Regular cardiac myocyte (primary cell): ENCODE results near the gene CREG2. TPM values are rescaled to one million over a fixed set of nuclear protein-coding genes. Genes with fewer than 3 reads are reported as not detected.

Source experiments
- total RNA-seq: library from RNA; depleted of rRNA; stranded (reverse); fragments of >200 nt; gene quantifications from 2 replicates; pipeline ENCODE4 v1.2.3, GENCODE V29; 2014

CREG2 gene, protein sequence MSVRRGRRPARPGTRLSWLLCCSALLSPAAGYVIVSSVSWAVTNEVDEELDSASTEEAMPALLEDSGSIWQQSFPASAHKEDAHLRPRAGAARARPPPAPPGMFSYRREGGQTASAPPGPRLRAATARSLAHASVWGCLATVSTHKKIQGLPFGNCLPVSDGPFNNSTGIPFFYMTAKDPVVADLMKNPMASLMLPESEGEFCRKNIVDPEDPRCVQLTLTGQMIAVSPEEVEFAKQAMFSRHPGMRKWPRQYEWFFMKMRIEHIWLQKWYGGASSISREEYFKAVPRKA
- 0.38 and 1.1 TPM in 2 replicates for total RNA-seq

GRCh38 chr2:101387151-101387834, at the start of gene CREG2:
TSS of gene CREG2 (minus strand) at chr2:101387503. CDS start at chr2:101387457, 46 bp downstream.

DNA sequence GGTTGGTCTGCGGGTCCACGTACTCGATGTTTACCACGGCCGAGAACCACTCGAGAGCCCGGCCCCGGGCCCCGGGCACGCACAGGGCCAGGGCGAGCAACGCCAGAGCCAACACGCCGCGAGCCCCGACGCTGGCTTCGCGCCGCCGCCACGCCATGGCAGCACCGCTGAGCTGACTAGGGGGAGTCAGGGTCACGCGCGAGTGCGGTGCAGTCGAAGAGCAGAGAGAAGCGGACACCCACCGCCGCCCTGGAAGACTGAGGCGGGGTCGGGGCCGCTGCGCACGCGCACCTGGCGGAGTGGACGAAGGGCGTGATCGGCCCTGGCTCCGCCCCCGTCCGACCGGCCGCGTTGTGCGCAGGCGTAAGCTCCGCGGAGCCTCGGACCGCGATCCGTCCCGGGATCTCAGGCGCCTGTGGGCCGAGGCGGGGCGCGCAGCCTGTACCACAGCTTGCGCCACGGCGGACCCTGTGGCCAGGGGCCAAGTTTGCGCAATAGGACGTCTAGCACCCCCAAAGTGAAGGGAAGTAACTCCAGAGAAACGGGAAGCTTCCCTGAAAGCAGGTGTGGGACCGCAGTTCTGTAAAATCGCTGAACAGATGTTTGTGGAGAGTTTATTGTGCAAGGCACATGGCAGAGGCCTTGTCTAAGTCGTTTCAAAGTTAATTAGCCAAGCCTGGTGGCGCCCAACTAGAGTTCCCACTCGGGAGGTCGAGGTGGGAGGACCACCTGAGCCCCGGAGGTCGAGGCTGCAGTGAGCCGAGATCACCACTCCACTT, 78.7 kb downstream of the CREG2 start, which contains the start of gene RNF149:
TSS of gene RNF149 (minus strand) at position 270 of the 779 bp plus-strand sequence. CDS start at position 157, 113 bp downstream.

Other genes starting within 250 kb of the CREG2 start
- 5.8 and 9.0 TPM in 2 replicates for gene TBC1D8, start 236.1 kb downstream of the CREG2 start, total RNA-seq
- 14.1 and 29.9 TPM in 2 replicates for gene CNOT11, start 134.6 kb downstream of the CREG2 start, total RNA-seq
- gene RNF149, start 78.8 kb downstream of the CREG2 start, total RNA-seq, result 42.2 and 63.7 TPM in 2 replicates
- gene RFX8, start 87.6 kb upstream of the CREG2 start, total RNA-seq, result 5.6 and 6.7 TPM in 2 replicates